Naive thymus-derived CD4-positive, alpha-beta T cell (primary cell): ENCODE results near the gene NOTCH3. TPM values are rescaled to one million over a fixed set of nuclear protein-coding genes. Genes with fewer than 3 reads are reported as not detected.

Experiments used
- ATAC-seq: fragments of 150-1000 bp; cut with Tn5 transposase; 2 replicates; pipeline ENCODE4 v1.10.0; 2021; ENCODE audit warnings: mild to moderate bottlenecking, moderate library complexity
- CTCF ChIA-PET: fragments of 350-600 bp; sonication (Branson Sonifier 250); formaldehyde crosslinking; loops from one replicate; lab custom pipeline; 2021; ENCODE audit warnings: antibody characterized with exemption; lab: Charles Lee
- POLR2A ChIA-PET: fragments of 350-600 bp; sonication (Branson Sonifier 250); formaldehyde crosslinking; loops from one replicate; lab custom pipeline; 2021; ENCODE audit warnings: antibody characterized with exemption, inconsistent platforms; lab: Charles Lee
- DNase-seq, 9 donors: peaks; one replicate each; pipeline versions ENCODE4 v3.0.0 to v3.0.0-alpha.2; 2020 to 2022; ENCODE audit warnings: mixed read lengths in 1 of 9
- H3K27ac ChIP-seq: one replicate; pipeline ENCODE4 v1.7.0; 2013; ENCODE audit warnings: mild to moderate bottlenecking, low read depth, low read length, moderate library complexity
- H3K27me3 ChIP-seq, 2 donors: one replicate each; pipeline ENCODE4 v1.7.0; 2013; ENCODE audit warnings: low read length in 2 of 2, mild to moderate bottlenecking in 2 of 2, moderate library complexity in 2 of 2; ENCODE audit not compliant: control insufficient read depth in 2 of 2, insufficient read depth in 2 of 2
- H3K36me3 ChIP-seq, 3 experiments: 1 replicate in 2 of 3; 2 replicates in 1 of 3; pipeline ENCODE4 v1.7.0; 2013; ENCODE audit warnings: low read length in 3 of 3, mild to moderate bottlenecking in 3 of 3, moderate library complexity in 1 of 3; ENCODE audit not compliant: insufficient read depth in 3 of 3, control insufficient read depth in 2 of 3
- H3K4me1 ChIP-seq, 2 donors: one replicate each; pipeline ENCODE4 v1.7.0; 2013; ENCODE audit warnings: low read length in 2 of 2, mild to moderate bottlenecking in 2 of 2, moderate library complexity in 1 of 2; ENCODE audit not compliant: control insufficient read depth in 2 of 2, insufficient read depth in 2 of 2
- H3K4me3 ChIP-seq: 2 replicates; pipeline ENCODE4 v1.7.0; 2013; ENCODE audit warnings: mild to moderate bottlenecking, low read length
- H3K9me3 ChIP-seq, 3 experiments: 1 replicate in 2 of 3; 2 replicates in 1 of 3; pipeline ENCODE4 v1.7.0; 2013; ENCODE audit warnings: low read length in 3 of 3; ENCODE audit not compliant: control insufficient read depth in 2 of 3
- H3K27ac Mint-ChIP-seq, 9 donors: one replicate each; pipeline ENCODE4 v1.8.0; 2020 to 2022; ENCODE audit warnings: mixed read lengths in 9 of 9, mild to moderate bottlenecking in 8 of 9, moderate library complexity in 5 of 9, inconsistent platforms in 2 of 9
- H3K27me3 Mint-ChIP-seq, 5 donors: one replicate each; pipeline ENCODE4 v1.8.0; 2021 to 2022; ENCODE audit warnings: mixed read lengths in 5 of 5, mild to moderate bottlenecking in 1 of 5
- H3K36me3 Mint-ChIP-seq, 5 donors: one replicate each; pipeline ENCODE4 v1.8.0; 2020 to 2022; ENCODE audit warnings: mixed read lengths in 5 of 5, mild to moderate bottlenecking in 3 of 5, inconsistent platforms in 1 of 5
- H3K4me1 Mint-ChIP-seq, 7 donors: one replicate each; pipeline ENCODE4 v1.8.0; 2020 to 2022; ENCODE audit warnings: mixed read lengths in 7 of 7, mild to moderate bottlenecking in 3 of 7, inconsistent platforms in 1 of 7
- H3K4me3 Mint-ChIP-seq, 10 donors: one replicate each; pipeline ENCODE4 v1.8.0; 2020 to 2022; ENCODE audit warnings: mild to moderate bottlenecking in 10 of 10, mixed read lengths in 10 of 10, moderate library complexity in 6 of 10, inconsistent platforms in 2 of 10
- H3K9me3 Mint-ChIP-seq, 11 donors: one replicate each; pipeline ENCODE4 v1.8.0; 2020 to 2022; ENCODE audit warnings: mixed read lengths in 11 of 11, mild to moderate bottlenecking in 4 of 11, inconsistent platforms in 1 of 11, moderate library complexity in 1 of 11
- intact Hi-C, 2 donors: fragments of 100-400 bp; cut with micrococcal nuclease; formaldehyde crosslinking; loops; one replicate each; pipeline ENCODE4 v1.15.1; 2023
- polyA plus RNA-seq, 2 donors: library from polyadenylated mRNA; unstranded; fragments of 300-500 nt; fragmentation: Illumina TruSeq; gene quantifications; one replicate each; pipeline ENCODE4 v1.2.3, GENCODE V29; 2021
- total RNA-seq, 6 experiments: library from RNA in 5 of 6; stranded (reverse) in 5 of 6; gene quantifications; 1 replicate in 5 of 6; 2 replicates in 1 of 6; pipeline ENCODE4 v1.2.3 and lab custom pipeline; 2021 to 2026

NOTCH3 gene
- total and polyA plus RNA-seq, 7 experiments from 2014 or later = 0.19 to 0.80 (median 0.30) TPM; not detected in 3

DNA sequence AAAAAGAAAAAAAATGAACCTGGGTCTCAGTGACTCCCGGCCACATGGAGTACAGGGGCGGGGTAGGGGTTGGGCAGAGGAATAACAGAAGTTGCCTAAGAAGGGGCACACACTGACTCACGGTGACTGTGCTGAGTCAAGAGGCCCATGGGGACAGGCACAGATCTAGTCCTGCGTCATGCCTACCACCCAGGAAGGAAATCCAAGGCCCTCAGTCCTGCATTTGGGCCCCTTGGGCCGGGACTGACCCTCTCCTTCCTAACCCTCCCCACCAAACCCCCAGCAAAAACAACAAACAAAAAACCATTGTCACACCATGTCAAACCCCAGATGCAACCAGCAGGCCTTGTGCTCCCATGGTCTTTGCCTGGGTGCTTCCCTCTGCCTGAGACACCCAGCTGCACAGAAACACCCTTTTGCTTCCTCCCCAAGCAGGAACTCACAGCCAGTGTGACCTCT, 9.6 kb upstream of the NOTCH3 start:
- ATAC-seq (peak; percentile 97), DNase-seq (no peak)
- H3K9me3 ChIP-seq = no peaks in the 10 kb centered on the region
- H3K27me3 ChIP-seq = no peaks in the 10 kb centered on the region
- intact Hi-C loops = no loop called here
- Mint-ChIP-seq H3K4me3 (no peak overlapping the region), H3K4me1 (peaks cover 0 to 3% (median 0%) of the 10 kb centered on the region in 7 donors), H3K9me3 (peaks cover 0 to 1% (median 0%) of the 10 kb centered on the region in 11 donors), H3K27me3 (peaks cover 0 to 9% (median 6%) of the 10 kb centered on the region in 5 donors), H3K36me3 (peaks cover 0 to 3% (median 0%) of the 10 kb centered on the region in 5 donors), H3K27ac (no peak overlapping the region)
- no peaks in the 10 kb centered on the region for H3K36me3 ChIP-seq
- no peak overlapping the region for H3K27ac ChIP-seq
- CTCF ChIA-PET = no interaction called here
- POLR2A ChIA-PET = no interaction called here
- H3K4me1 ChIP-seq = no peaks in the 10 kb centered on the region
- no peak overlapping the region for H3K4me3 ChIP-seq

GRCh38 chr19:15201374-15202023, 704 bp upstream of the NOTCH3 start:
- H3K9me3 ChIP-seq = no peaks in the 10 kb centered on the region
- ChIA-PET CTCF (no interaction called here), POLR2A (no interaction called here)
- Mint-ChIP-seq H3K36me3 (peaks cover 0 to 6% (median 3%) of the 10 kb centered on the region in 5 donors), H3K27me3 (peaks cover 48 to 62% (median 54%) of the 10 kb centered on the region in 5 donors), H3K27ac (peak overlapping the region in 1 of 9 donors; percentile 51), H3K4me3 (peak overlapping the region in 9 of 10 donors; percentile 52 to 81 (median 72)), H3K9me3 (peaks cover 0 to 6% (median 0%) of the 10 kb centered on the region in 11 donors), H3K4me1 (peaks cover 4 to 29% (median 21%) of the 10 kb centered on the region in 7 donors)
- peaks cover 2 to 14% of the 10 kb centered on the region in 2 donors for H3K27me3 ChIP-seq
- no peak overlapping the region for H3K4me3 ChIP-seq
- no peak overlapping the region for H3K27ac ChIP-seq
- no peak for ATAC-seq
- no peak for DNase-seq
- intact Hi-C loops = no loop called here
- no peaks in the 10 kb centered on the region for H3K36me3 ChIP-seq
- H3K4me1 ChIP-seq = no peaks in the 10 kb centered on the region

GRCh38 chr19:15199661-15200552, 888 bp downstream of the NOTCH3 start:
- DNase-seq (peak in 2 of 9 donors; percentile 12 to 18), ATAC-seq (no peak)
- Histone ChIP-seq H3K4me3 (no peak overlapping the region), H3K27me3 (peaks cover 2 to 18% of the 10 kb centered on the region in 2 donors), H3K9me3 (no peaks in the 10 kb centered on the region), H3K4me1 (no peaks in the 10 kb centered on the region), H3K36me3 (no peaks in the 10 kb centered on the region), H3K27ac (no peak overlapping the region)
- H3K4me1 Mint-ChIP-seq = peaks cover 4 to 34% (median 23%) of the 10 kb centered on the region in 7 donors
- peaks cover 0 to 6% (median 3%) of the 10 kb centered on the region in 5 donors for H3K36me3 Mint-ChIP-seq
- peak overlapping the region in 1 of 9 donors; percentile 5 for H3K27ac Mint-ChIP-seq
- peaks cover 48 to 62% (median 54%) of the 10 kb centered on the region in 5 donors for H3K27me3 Mint-ChIP-seq
- intact Hi-C loops = no loop called here
- H3K9me3 Mint-ChIP-seq = peaks cover 0 to 6% (median 0%) of the 10 kb centered on the region in 11 donors
- CTCF ChIA-PET = no interaction called here
- peak overlapping the region; percentile 8 to 92 (median 72) for H3K4me3 Mint-ChIP-seq
- POLR2A ChIA-PET = no interaction called here

DNA sequence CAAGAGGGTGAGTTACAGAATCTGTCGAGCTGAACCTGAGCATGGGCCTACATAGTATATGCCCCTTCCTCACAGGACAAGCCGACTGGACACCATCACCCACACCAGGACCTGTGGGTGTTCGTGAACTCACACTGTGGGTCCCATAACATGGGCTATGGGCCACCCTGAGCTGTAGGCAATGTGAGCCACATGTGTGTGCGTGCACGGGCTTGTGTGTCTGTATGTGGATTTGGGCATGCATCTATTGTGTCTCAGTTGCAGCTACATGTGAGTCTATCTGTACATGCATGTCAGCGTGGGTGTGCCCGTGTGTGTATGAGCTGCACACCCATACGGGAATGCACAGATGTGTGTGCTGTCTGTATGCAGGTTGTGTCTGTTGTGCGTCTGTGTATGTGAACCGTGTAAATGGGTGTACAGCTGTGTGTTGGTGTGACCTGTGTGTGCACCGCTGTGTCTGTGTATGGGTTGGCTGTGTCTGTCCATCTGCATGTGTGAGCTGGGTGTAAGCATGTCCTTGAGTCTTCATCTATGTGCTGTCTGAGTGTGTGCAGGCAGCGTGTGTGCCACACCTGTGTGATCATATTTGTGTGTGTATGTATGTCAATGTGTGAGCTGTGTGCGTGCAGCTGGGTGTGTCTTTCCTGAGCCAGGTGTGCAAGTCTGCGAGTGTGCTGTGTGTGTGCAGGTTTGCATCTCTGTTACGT, 1.7 kb downstream of the NOTCH3 start:
- intact Hi-C loops = no loop called here
- Histone ChIP-seq H3K27ac (no peak overlapping the region), H3K4me1 (no peaks in the 10 kb centered on the region), H3K36me3 (no peaks in the 10 kb centered on the region), H3K9me3 (no peaks in the 10 kb centered on the region), H3K4me3 (no peak overlapping the region), H3K27me3 (peaks cover 2 to 18% of the 10 kb centered on the region in 2 donors)
- POLR2A ChIA-PET = no interaction called here
- Mint-ChIP-seq H3K27ac (peak overlapping the region in 1 of 9 donors; percentile 5), H3K4me3 (peak overlapping the region; percentile 8 to 92 (median 70)), H3K27me3 (peaks cover 53 to 67% (median 59%) of the 10 kb centered on the region in 5 donors), H3K4me1 (peaks cover 4 to 41% (median 23%) of the 10 kb centered on the region in 7 donors), H3K9me3 (peaks cover 0 to 6% (median 0%) of the 10 kb centered on the region in 11 donors), H3K36me3 (peaks cover 0 to 6% (median 3%) of the 10 kb centered on the region in 5 donors)
- no peak for DNase-seq
- CTCF ChIA-PET = no interaction called here
- no peak for ATAC-seq

DNA sequence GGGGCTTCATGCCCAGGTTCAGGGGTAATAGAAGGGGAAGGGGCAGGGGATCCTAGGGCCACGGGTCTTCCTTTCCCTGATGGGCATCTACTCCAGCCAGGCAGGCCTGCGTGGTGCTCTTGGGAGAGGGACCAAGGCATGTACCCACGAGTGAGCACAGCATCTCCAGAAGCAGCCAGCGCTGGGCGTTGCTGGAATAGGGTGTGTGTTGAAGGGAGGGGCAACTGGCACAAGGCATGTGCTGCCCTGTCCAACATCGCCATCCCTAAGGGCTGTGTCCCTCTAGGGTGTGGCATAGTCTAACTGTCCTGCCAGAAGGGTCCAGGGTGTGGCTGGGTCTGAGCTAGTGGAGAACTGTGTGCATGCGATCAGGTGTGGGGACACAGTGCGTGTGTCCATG, 2.9 kb downstream of the NOTCH3 start:
- Histone ChIP-seq H3K4me1 (no peaks in the 10 kb centered on the region), H3K4me3 (no peak overlapping the region), H3K27ac (no peak overlapping the region), H3K9me3 (no peaks in the 10 kb centered on the region), H3K36me3 (no peaks in the 10 kb centered on the region), H3K27me3 (peaks cover 2 to 18% of the 10 kb centered on the region in 2 donors)
- no peak for DNase-seq
- Mint-ChIP-seq H3K27ac (peak overlapping the region in 1 of 9 donors; percentile 30), H3K27me3 (peaks cover 57 to 70% (median 64%) of the 10 kb centered on the region in 5 donors), H3K36me3 (peaks cover 0 to 6% (median 3%) of the 10 kb centered on the region in 5 donors), H3K4me3 (peak overlapping the region in 9 of 10 donors; percentile 2 to 58 (median 33)), H3K4me1 (peaks cover 4 to 41% (median 23%) of the 10 kb centered on the region in 7 donors), H3K9me3 (peaks cover 0 to 6% (median 0%) of the 10 kb centered on the region in 11 donors)
- intact Hi-C loops = no loop called here
- no peak for ATAC-seq
- POLR2A ChIA-PET = no interaction called here
- CTCF ChIA-PET = no interaction called here
